Activated T-cell treated with anti-CD3 and anti-CD28 coated beads, Interleukin-2, amount 50 U/mL, for 72 hours (primary cell): ENCODE data around the gene NHLRC4. TPM values are rescaled to one million over a fixed set of nuclear protein-coding genes. Genes with fewer than 3 reads are reported as not detected.
A peak's percentile ranks its signal among the peaks of the same experiment; 100 is the strongest.

Experiments used
- ATAC-seq, 2 donors: fragments of 150-1000 bp; cut with Tn5 transposase; replicated peaks in 1 of 2; 2 replicates each; pipeline ENCODE4 v1.10.0; 2021; ENCODE audit warnings: moderate library complexity in 2 of 2, mild to moderate bottlenecking in 1 of 2
- DNase-seq, 2 donors: peaks; one replicate each; pipeline ENCODE4 v3.0.0; 2021 to 2022; ENCODE audit warnings: mixed read lengths in 1 of 2
- H3K27ac Mint-ChIP-seq: one replicate; pipeline ENCODE4 v1.8.0; 2022; ENCODE audit warnings: mild to moderate bottlenecking, moderate library complexity, mixed read lengths
- H3K27me3 Mint-ChIP-seq: one replicate; pipeline ENCODE4 v1.8.0; 2022; ENCODE audit warnings: low read depth, mixed read lengths
- H3K36me3 Mint-ChIP-seq, 2 donors: one replicate each; pipeline ENCODE4 v1.8.0; 2022; ENCODE audit warnings: mixed read lengths in 2 of 2, mild to moderate bottlenecking in 1 of 2; ENCODE audit not compliant: insufficient read depth in 2 of 2
- H3K4me1 Mint-ChIP-seq: one replicate; pipeline ENCODE4 v1.8.0; 2022; ENCODE audit warnings: low read depth, mixed read lengths
- H3K4me3 Mint-ChIP-seq, 2 donors: one replicate each; pipeline ENCODE4 v1.8.0; 2022; ENCODE audit warnings: mild to moderate bottlenecking in 2 of 2, mixed read lengths in 2 of 2, moderate library complexity in 2 of 2
- H3K9me3 Mint-ChIP-seq, 2 donors: one replicate each; pipeline ENCODE4 v1.8.0; 2022; ENCODE audit warnings: mixed read lengths in 2 of 2
- total RNA-seq, 2 donors: library from RNA; stranded (reverse); gene quantifications; one replicate each; pipeline ENCODE4 v1.2.3, GENCODE V29; 2022

NHLRC4 gene
- total RNA-seq, 2 donors from 2014 or later, result 1.4 TPM

- Mint-ChIP-seq H3K27ac (no peak overlapping the region), H3K4me1 (no peaks in the 10 kb centered on the region), H3K9me3 (no peaks in the 10 kb centered on the region), H3K4me3 (no peak overlapping the region), H3K36me3 (no peaks in the 10 kb centered on the region), H3K27me3 (no peaks in the 10 kb centered on the region)
- ATAC-seq (no peak), DNase-seq (no peak)
These were observed 5.9 kb upstream of the NHLRC4 start for GRCh38 chr16:560701-561412.

- H3K4me1 Mint-ChIP-seq, result peaks cover 2% of the 10 kb centered on the region
- no peaks in the 10 kb centered on the region for H3K27me3 Mint-ChIP-seq
- no peak overlapping the region for H3K27ac Mint-ChIP-seq
- ATAC-seq (no peak), DNase-seq (no peak)
- no peaks in the 10 kb centered on the region for H3K36me3 Mint-ChIP-seq
- no peaks in the 10 kb centered on the region for H3K9me3 Mint-ChIP-seq
- no peak overlapping the region for H3K4me3 Mint-ChIP-seq
These were observed 5.4 kb upstream of the NHLRC4 start for GRCh38 chr16:561413-561794.

- no peak for ATAC-seq
- no peak overlapping the region for H3K27ac Mint-ChIP-seq
These were observed 4.6 kb upstream of the NHLRC4 start for GRCh38 chr16:561957-562938.

GRCh38 chr16:563072-563644 lies 3.6 kb upstream of the NHLRC4 start:
- Mint-ChIP-seq H3K27ac (no peak overlapping the region), H3K27me3 (no peaks in the 10 kb centered on the region), H3K4me1 (peaks cover 12% of the 10 kb centered on the region), H3K36me3 (no peaks in the 10 kb centered on the region), H3K4me3 (no peak overlapping the region), H3K9me3 (no peaks in the 10 kb centered on the region)
- ATAC-seq, result no peak
- DNase-seq, result no peak

More at GRCh38 chr16:561957-562938, 4.6 kb upstream of the NHLRC4 start:
- Mint-ChIP-seq H3K9me3 (no peaks in the 10 kb centered on the region), H3K36me3 (no peaks in the 10 kb centered on the region), H3K4me1 (peaks cover 11% of the 10 kb centered on the region), H3K27me3 (no peaks in the 10 kb centered on the region), H3K4me3 (no peak overlapping the region)
- DNase-seq, result no peak

GRCh38 chr16:564690-565418 lies 2.0 kb upstream of the NHLRC4 start:
- DNase-seq, result no peak
- no peaks in the 10 kb centered on the region for H3K9me3 Mint-ChIP-seq
- no peak for ATAC-seq
- no peak overlapping the region for H3K4me3 Mint-ChIP-seq
- no peak overlapping the region for H3K27ac Mint-ChIP-seq
- peaks cover 20% of the 10 kb centered on the region for H3K4me1 Mint-ChIP-seq
- H3K36me3 Mint-ChIP-seq, result no peaks in the 10 kb centered on the region
- no peaks in the 10 kb centered on the region for H3K27me3 Mint-ChIP-seq

- Mint-ChIP-seq H3K27me3 (no peaks in the 10 kb centered on the region), H3K36me3 (no peaks in the 10 kb centered on the region), H3K9me3 (no peaks in the 10 kb centered on the region), H3K4me1 (peaks cover 23% of the 10 kb centered on the region), H3K27ac (no peak overlapping the region), H3K4me3 (no peak overlapping the region)
- ATAC-seq (no peak), DNase-seq (no peak)
These were observed 1.1 kb upstream of the NHLRC4 start for GRCh38 chr16:565419-566330.

- DNase-seq (no peak), ATAC-seq (no peak)
- no peaks in the 10 kb centered on the region for H3K27me3 Mint-ChIP-seq
- peaks cover 38% of the 10 kb centered on the region for H3K4me1 Mint-ChIP-seq
- H3K36me3 Mint-ChIP-seq, result no peaks in the 10 kb centered on the region
- H3K9me3 Mint-ChIP-seq, result no peaks in the 10 kb centered on the region
- H3K27ac Mint-ChIP-seq, result peak overlapping the region; percentile 65
- H3K4me3 Mint-ChIP-seq, result peak overlapping the region; percentile 78 to 80
These were observed 810 bp downstream of the NHLRC4 start for GRCh38 chr16:567373-568256.

- H3K27ac Mint-ChIP-seq, result peak overlapping the region; percentile 92
- H3K4me1 Mint-ChIP-seq, result peaks cover 38% of the 10 kb centered on the region
- no peaks in the 10 kb centered on the region for H3K9me3 Mint-ChIP-seq
- H3K27me3 Mint-ChIP-seq, result no peaks in the 10 kb centered on the region
- ATAC-seq, result no peak
- no peak for DNase-seq
- no peaks in the 10 kb centered on the region for H3K36me3 Mint-ChIP-seq
- peak overlapping the region; percentile 91 to 95 for H3K4me3 Mint-ChIP-seq
These were observed 1.8 kb downstream of the NHLRC4 start for GRCh38 chr16:568401-569258.

GRCh38 chr16:569445-570254 lies 2.8 kb downstream of the NHLRC4 start, which contains the start of gene PIGQ:
TSS of gene PIGQ (plus strand) at chr16:569968. CDS start at chr16:574075, 4,107 bp downstream.
- H3K9me3 Mint-ChIP-seq, result no peaks in the 10 kb centered on the region
- H3K4me3 Mint-ChIP-seq, result peak within 1 kb of the TSS; percentile 91 to 95
- H3K27me3 Mint-ChIP-seq, result no peaks in the 10 kb centered on the region
- peak; percentile 75 to 77 for DNase-seq
- H3K4me1 Mint-ChIP-seq, result peaks cover 38% of the 10 kb centered on the region
- peak; percentile 82 to 88 for ATAC-seq
- H3K36me3 Mint-ChIP-seq, result no peaks in the 10 kb centered on the region
- H3K27ac Mint-ChIP-seq, result peak within 1 kb of the TSS; percentile 92
